HCT116 (cell line): ENCODE results near the gene THSD7A. TPM values are rescaled to one million over a fixed set of nuclear protein-coding genes. Genes with fewer than 3 reads are reported as not detected.

Source experiments
- ATAC-seq: fragments of 200-7000 bp; cut with Tn5 transposase; 2 replicates; pipeline ENCODE4 v1.9.1; 2020; ENCODE audit warnings: mild to moderate bottlenecking, moderate library complexity
- BruUV-seq: library from RNA; stranded (reverse); fragments of 400-500 nt; replicated peaks from 2 replicates; lab custom pipeline; 2021; lab: Mats Ljungman, UMichigan
- CTCF ChIA-PET: fragments of 300-600 bp; sonication (Branson Sonifier 250); formaldehyde crosslinking; loops from one replicate; lab custom pipeline; 2021; ENCODE audit warnings: antibody characterized with exemption; lab: Charles Lee
- POLR2A ChIA-PET: fragments of 300-600, 350-600 bp; sonication (Branson Sonifier 250); formaldehyde crosslinking; loops from one replicate; lab custom pipeline; 2021; ENCODE audit warnings: antibody characterized with exemption; lab: Charles Lee
- RAD21 ChIA-PET, 2 experiments: fragments of 300-600 bp; sonication (Branson Sonifier 250); formaldehyde crosslinking; loops; one replicate each; lab custom pipeline; 2023; ENCODE audit warnings: low total read pairs in 2 of 2; ENCODE audit not compliant: uncharacterized antibody in 2 of 2, unreplicated experiment in 2 of 2, low non-redundant PET in 1 of 2; lab: Charles Lee
- DNase-seq: peaks from one replicate; pipeline ENCODE4 v3.0.0-alpha.2; 2010; ENCODE audit warnings: low read depth, low spot score
- H2AFZ ChIP-seq: fragments of 200-600 bp; shearing (Covaris generic), sonication (generic); 2 replicates; pipeline ENCODE4 v1.6.1; 2017; ENCODE audit warnings: low read depth, mixed run types, mixed read lengths, antibody characterized with exemption, low read length; ENCODE audit not compliant: poor library complexity, severe bottlenecking
- H3K27ac ChIP-seq: 2 replicates; pipeline ENCODE4 v1.5.1; 2012; ENCODE audit warnings: low read depth, low read length
- H3K27me3 ChIP-seq: fragments of 200-600 bp; sonication (generic); 2 replicates; pipeline ENCODE4 v1.6.1; 2016; ENCODE audit warnings: mixed run types, low read length, mixed read lengths; ENCODE audit not compliant: insufficient read depth
- H3K36me3 ChIP-seq, 2 experiments: fragments of 200-500 bp in 1 of 2; fragments of 200-600 bp in 1 of 2; sonication (Bioruptor generic) in 1 of 2; sonication (generic) in 1 of 2; 2 replicates each; pipeline versions ENCODE4 v1.5.1 to v1.6.1; 2014 to 2016; ENCODE audit warnings: low read length in 2 of 2, inconsistent platforms in 1 of 2, mixed read lengths in 1 of 2, mixed run types in 1 of 2; ENCODE audit not compliant: insufficient read depth in 2 of 2, control insufficient read depth in 1 of 2
- H3K4me1 ChIP-seq, 2 experiments: fragments of 200-600 bp in 1 of 2; sonication (generic) in 1 of 2; 2 replicates each; pipeline versions ENCODE4 v1.5.1 to v1.6.1; 2012 to 2017; ENCODE audit warnings: low read length in 2 of 2, inconsistent platforms in 1 of 2, mild to moderate bottlenecking in 1 of 2, mixed read lengths in 1 of 2, mixed run types in 1 of 2, moderate library complexity in 1 of 2; ENCODE audit not compliant: insufficient read depth in 2 of 2, control insufficient read depth in 1 of 2
- H3K4me2 ChIP-seq: fragments of 200-600 bp; sonication (generic); 2 replicates; pipeline ENCODE4 v1.6.1; 2017; ENCODE audit warnings: mixed run types, low read length, mixed read lengths
- H3K4me3 ChIP-seq, 2 experiments: fragments of 200-600 bp in 1 of 2; sonication (generic) in 1 of 2; replicated peaks in 1 of 2; 2 replicates each; pipeline ENCODE4 v1.5.1; 2011 to 2016; ENCODE audit warnings: low read length in 2 of 2, control low read depth in 1 of 2, low read depth in 1 of 2, mild to moderate bottlenecking in 1 of 2, mixed read lengths in 1 of 2, mixed run types in 1 of 2
- H3K79me2 ChIP-seq: fragments of 200-600 bp; sonication (generic); 2 replicates; pipeline ENCODE4 v1.6.1; 2017; ENCODE audit warnings: mild to moderate bottlenecking, mixed run types, low read length, moderate library complexity, mixed read lengths; ENCODE audit not compliant: insufficient read depth
- H3K9ac ChIP-seq: fragments of 200-600 bp; sonication (generic); 2 replicates; pipeline ENCODE4 v1.6.1; 2016; ENCODE audit warnings: low read length, mixed read lengths
- H3K9me2 ChIP-seq: fragments of 200-600 bp; sonication (generic), shearing (Covaris generic); 2 replicates; pipeline ENCODE4 v1.6.1; 2017; ENCODE audit warnings: mixed run types, mild to moderate bottlenecking, moderate library complexity; ENCODE audit not compliant: insufficient read depth
- H3K9me3 ChIP-seq, 2 experiments: fragments of 200-500 bp in 1 of 2; fragments of 200-600 bp in 1 of 2; sonication (Bioruptor generic) in 1 of 2; sonication (generic) in 1 of 2; 2 replicates each; pipeline ENCODE4 v1.6.1; 2014 to 2017; ENCODE audit warnings: low read length in 2 of 2, mixed read lengths in 2 of 2, inconsistent platforms in 1 of 2, low read depth in 1 of 2, mild to moderate bottlenecking in 1 of 2, mixed run types in 1 of 2, moderate library complexity in 1 of 2; ENCODE audit not compliant: control insufficient read depth in 1 of 2, insufficient read depth in 1 of 2
- H4K20me1 ChIP-seq: fragments of 200-600 bp; sonication (generic), shearing (Covaris generic); 2 replicates; pipeline ENCODE4 v1.6.1; 2017; ENCODE audit warnings: mixed run types, mild to moderate bottlenecking, moderate library complexity; ENCODE audit not compliant: insufficient read depth
- ATF3 ChIP-seq: IDR thresholded peaks from 2 replicates; pipeline ENCODE4 v1.6.1; 2012
- CBX3 ChIP-seq: IDR thresholded peaks from 2 replicates; pipeline ENCODE4 v1.6.1; 2012; ENCODE audit warnings: low read depth
- EZH2 ChIP-seq: fragments of 200-600 bp; sonication (generic); IDR thresholded peaks from 2 replicates; pipeline ENCODE4 v1.6.1; 2017; ENCODE audit warnings: antibody characterized with exemption, mixed run types
- JUND ChIP-seq: IDR thresholded peaks from 2 replicates; pipeline ENCODE4 v1.6.1; 2012
- MAX ChIP-seq: IDR thresholded peaks from 2 replicates; pipeline ENCODE4 v1.6.1; 2012
- POLR2AphosphoS5 ChIP-seq: IDR thresholded peaks from 2 replicates; pipeline ENCODE4 v1.6.1; 2011; ENCODE audit warnings: mild to moderate bottlenecking, low read depth, low read length, moderate library complexity
- RAD21 ChIP-seq: IDR thresholded peaks from 2 replicates; pipeline ENCODE4 v1.6.1; 2012; ENCODE audit warnings: low read depth, mild to moderate bottlenecking
- SP1 ChIP-seq: IDR thresholded peaks from 2 replicates; pipeline ENCODE4 v1.6.1; 2012; ENCODE audit warnings: low read depth
- SRF ChIP-seq: IDR thresholded peaks from 2 replicates; pipeline ENCODE4 v1.6.1; 2012; ENCODE audit warnings: low read depth
- ZFX ChIP-seq: fragments of 450-650 bp; IDR thresholded peaks from 2 replicates; pipeline ENCODE4 v1.6.1; 2017
- ZNF274 ChIP-seq: fragments of 200-500 bp; sonication (Bioruptor generic); IDR thresholded peaks from 2 replicates; pipeline ENCODE4 v1.6.1; 2014; ENCODE audit warnings: mild to moderate bottlenecking, low read depth, low read length, inconsistent platforms
- intact Hi-C: fragments of 100-400 bp; cut with micrococcal nuclease; formaldehyde crosslinking; loops from 2 replicates; pipeline ENCODE4 v1.10.0; 2022
- total RNA-seq: library from RNA; stranded (reverse); gene quantifications from one replicate; pipeline ENCODE4 v1.2.1, GENCODE V29; 2021; ENCODE audit not compliant: unreplicated experiment
- TF ChIP-seq, protein P1 (sequence below): IDR thresholded peaks from 2 replicates; pipeline ENCODE4 v1.6.1; 2012; ENCODE audit warnings: low read depth

THSD7A gene
- total RNA-seq, 1 experiment from 2014 or later = 0.05 TPM

- H3K9ac ChIP-seq = no peak overlapping the region
- H3K27ac ChIP-seq = no peak overlapping the region
- no peaks in the 10 kb centered on the region for H3K79me2 ChIP-seq
- intact Hi-C loops = no loop called here
- H3K4me2 ChIP-seq = no peak overlapping the region
- H4K20me1 ChIP-seq = no peaks in the 10 kb centered on the region
- H3K4me1 ChIP-seq = no peaks in the 10 kb centered on the region
- no peak overlapping the region for H2AFZ ChIP-seq
- H3K9me3 ChIP-seq = no peaks in the 10 kb centered on the region
- RAD21 ChIA-PET = no interaction called here
- ATAC-seq = no peak
- DNase-seq = no peak
- no peaks in the 10 kb centered on the region for H3K36me3 ChIP-seq
- CTCF ChIA-PET = no interaction called here
- POLR2A ChIA-PET = no interaction called here
- no peaks in the 10 kb centered on the region for H3K9me2 ChIP-seq
- no peaks in the 10 kb centered on the region for H3K27me3 ChIP-seq
- no TSS peak for BruUV-seq
- H3K4me3 ChIP-seq = no peak overlapping the region
- no peak for TF ChIP-seq SP1
Observed at GRCh38 chr7:11757153-11757552, 74.8 kb downstream of the THSD7A start.

- Histone ChIP-seq H3K9me3 (no peaks in the 10 kb centered on the region), H3K4me2 (no peak overlapping the region), H3K79me2 (no peaks in the 10 kb centered on the region), H3K4me1 (peaks cover 0 to 7% of the 10 kb centered on the region in 2 experiments; a peak in 1 of 4 replicates), H3K27me3 (no peaks in the 10 kb centered on the region), H4K20me1 (no peaks in the 10 kb centered on the region), H3K27ac (no peak overlapping the region), H3K36me3 (no peaks in the 10 kb centered on the region), H3K9me2 (no peaks in the 10 kb centered on the region), H3K9ac (no peak overlapping the region), H2AFZ (no peak overlapping the region), H3K4me3 (no peak overlapping the region)
- DNase-seq = no peak
- ChIA-PET RAD21 (no interaction called here), CTCF (no interaction called here), POLR2A (no interaction called here)
- TF ChIP-seq CBX3 (no peak), ZFX (no peak), SRF (no peak), JUND (no peak), SP1 (no peak), ZNF274 (no peak), EZH2 (no peak), MAX (no peak), ATF3 (no peak), RAD21 (no peak), POLR2AphosphoS5 (no peak)
- TF ChIP-seq, protein P1, sequence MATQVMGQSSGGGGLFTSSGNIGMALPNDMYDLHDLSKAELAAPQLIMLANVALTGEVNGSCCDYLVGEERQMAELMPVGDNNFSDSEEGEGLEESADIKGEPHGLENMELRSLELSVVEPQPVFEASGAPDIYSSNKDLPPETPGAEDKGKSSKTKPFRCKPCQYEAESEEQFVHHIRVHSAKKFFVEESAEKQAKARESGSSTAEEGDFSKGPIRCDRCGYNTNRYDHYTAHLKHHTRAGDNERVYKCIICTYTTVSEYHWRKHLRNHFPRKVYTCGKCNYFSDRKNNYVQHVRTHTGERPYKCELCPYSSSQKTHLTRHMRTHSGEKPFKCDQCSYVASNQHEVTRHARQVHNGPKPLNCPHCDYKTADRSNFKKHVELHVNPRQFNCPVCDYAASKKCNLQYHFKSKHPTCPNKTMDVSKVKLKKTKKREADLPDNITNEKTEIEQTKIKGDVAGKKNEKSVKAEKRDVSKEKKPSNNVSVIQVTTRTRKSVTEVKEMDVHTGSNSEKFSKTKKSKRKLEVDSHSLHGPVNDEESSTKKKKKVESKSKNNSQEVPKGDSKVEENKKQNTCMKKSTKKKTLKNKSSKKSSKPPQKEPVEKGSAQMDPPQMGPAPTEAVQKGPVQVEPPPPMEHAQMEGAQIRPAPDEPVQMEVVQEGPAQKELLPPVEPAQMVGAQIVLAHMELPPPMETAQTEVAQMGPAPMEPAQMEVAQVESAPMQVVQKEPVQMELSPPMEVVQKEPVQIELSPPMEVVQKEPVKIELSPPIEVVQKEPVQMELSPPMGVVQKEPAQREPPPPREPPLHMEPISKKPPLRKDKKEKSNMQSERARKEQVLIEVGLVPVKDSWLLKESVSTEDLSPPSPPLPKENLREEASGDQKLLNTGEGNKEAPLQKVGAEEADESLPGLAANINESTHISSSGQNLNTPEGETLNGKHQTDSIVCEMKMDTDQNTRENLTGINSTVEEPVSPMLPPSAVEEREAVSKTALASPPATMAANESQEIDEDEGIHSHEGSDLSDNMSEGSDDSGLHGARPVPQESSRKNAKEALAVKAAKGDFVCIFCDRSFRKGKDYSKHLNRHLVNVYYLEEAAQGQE = no peak
- no TSS peak for BruUV-seq
- ATAC-seq = no peak
- intact Hi-C loops = no loop called here
Observed at GRCh38 chr7:11754933-11755332, 77.1 kb downstream of the THSD7A start.
